HepG2 (cell line): ENCODE measurements around the gene SNRNP35. TPM values are rescaled to one million over a fixed set of nuclear protein-coding genes. Genes with fewer than 3 reads are reported as not detected.

ENCODE experiments used
- ELF4 ChIP-seq: sonication (generic); formaldehyde crosslinking; IDR thresholded peaks from 2 replicates; pipeline ENCODE4 v1.5.0; 2020; ENCODE audit warnings: missing genetic modification reagents, mild to moderate bottlenecking, moderate library complexity, borderline replicate concordance
- FOSL1 ChIP-seq: sonication (generic); formaldehyde crosslinking; IDR thresholded peaks from 2 replicates; pipeline ENCODE4 v1.9.0; 2021; ENCODE audit warnings: missing genetic modification reagents, borderline replicate concordance
- KLF15 ChIP-seq: sonication (generic); formaldehyde crosslinking; IDR thresholded peaks from 2 replicates; pipeline ENCODE4 v1.8.1; 2023; ENCODE audit warnings: borderline replicate concordance, mild to moderate bottlenecking, inconsistent platforms, missing genetic modification reagents, mixed read lengths
- MTA1 ChIP-seq: sonication (generic); formaldehyde crosslinking; IDR thresholded peaks from 2 replicates; pipeline ENCODE4 v1.4.0; 2020; ENCODE audit warnings: missing genetic modification reagents, mild to moderate bottlenecking, borderline replicate concordance
- MTF2 ChIP-seq: sonication (generic); formaldehyde crosslinking; IDR thresholded peaks from 2 replicates; pipeline ENCODE4 v1.5.0; 2020; ENCODE audit warnings: missing genetic modification reagents, borderline replicate concordance
- MYNN ChIP-seq: sonication (generic); formaldehyde crosslinking; IDR thresholded peaks from 2 replicates; pipeline ENCODE4 v1.4.0; 2020; ENCODE audit warnings: mild to moderate bottlenecking, low read depth, missing genetic modification reagents
- NCOA2 ChIP-seq: sonication (generic); formaldehyde crosslinking; IDR thresholded peaks from 2 replicates; pipeline ENCODE4 v1.8.0; 2022; ENCODE audit warnings: inconsistent platforms
- RFX3 ChIP-seq: IDR thresholded peaks from 2 replicates; pipeline ENCODE4 v1.6.1; 2016; ENCODE audit warnings: missing biosample characterization, missing genetic modification reagents
- STAG1 ChIP-seq: sonication (generic); formaldehyde crosslinking; IDR thresholded peaks from 2 replicates; pipeline ENCODE4 v1.4.0; 2020; ENCODE audit warnings: missing genetic modification reagents
- ZFP41 ChIP-seq: sonication (generic); formaldehyde crosslinking; IDR thresholded peaks from 2 replicates; pipeline ENCODE4 v1.4.0; 2020; ENCODE audit warnings: mild to moderate bottlenecking, missing genetic modification reagents, borderline replicate concordance
- ZNF629 ChIP-seq: sonication (generic); formaldehyde crosslinking; conservative IDR thresholded peaks from 2 replicates; pipeline ENCODE4 v1.5.0; 2020; ENCODE audit warnings: missing genetic modification reagents
- ZNF703 ChIP-seq: sonication (generic); formaldehyde crosslinking; IDR thresholded peaks from 2 replicates; pipeline ENCODE4 v1.5.1; 2020; ENCODE audit warnings: missing genetic modification reagents, mild to moderate bottlenecking, moderate library complexity, borderline replicate concordance
- polyA plus RNA-seq, 8 experiments: library from polyadenylated mRNA; depleted of rRNA in 3 of 8; stranded (reverse) in 7 of 8; unstranded in 1 of 8; fragments of >200 nt; fragmentation: Illumina TruSeq in 4 of 8; extraction: Trizol in 4 of 8; gene quantifications; 2 replicates each; pipeline versions ENCODE4 v1.2.1 to v1.2.3, GENCODE V29; 2011 to 2016; ENCODE audit warnings: low read depth in 4 of 8, missing spikeins in 1 of 8, mixed read lengths in 1 of 8; ENCODE audit not compliant: insufficient read depth in 1 of 8
- total RNA-seq, 5 experiments: library from RNA; depleted of rRNA; stranded (reverse); fragments of >200 nt; fragmentation: Illumina TruSeq; extraction: Trizol; gene quantifications; 2 replicates each; pipeline ENCODE4 v1.2.3, GENCODE V29; 2016; ENCODE audit warnings: low read depth in 1 of 5
- TF ChIP-seq, protein P1 (sequence below): sonication (generic); formaldehyde crosslinking; IDR thresholded peaks from 2 replicates; pipeline ENCODE4 v1.4.0; 2020; ENCODE audit warnings: missing genetic modification reagents
- TF ChIP-seq, protein P2 (sequence below): sonication (generic); formaldehyde crosslinking; IDR thresholded peaks from 2 replicates; pipeline ENCODE4 v1.5.1; 2020; ENCODE audit warnings: mild to moderate bottlenecking, missing genetic modification reagents, moderate library complexity

The SNRNP35 gene
- total and polyA plus RNA-seq, 2 of the 13 experiments (the other 11 are each of a cell fraction or from before 2014, with no cell fraction given): 11.3 to 22.6 TPM

GRCh38 chr12:123498126-123498825, 40.3 kb downstream of the SNRNP35 start (continued):
- no peak for TF ChIP-seq ZFP41 (CRISPR knock-in tag)
- no peak for TF ChIP-seq ELF4 (CRISPR knock-in tag)
- TF ChIP-seq RFX3: no peak
- no peak for TF ChIP-seq NCOA2 (CRISPR knock-in tag)
- TF ChIP-seq, protein P1, sequence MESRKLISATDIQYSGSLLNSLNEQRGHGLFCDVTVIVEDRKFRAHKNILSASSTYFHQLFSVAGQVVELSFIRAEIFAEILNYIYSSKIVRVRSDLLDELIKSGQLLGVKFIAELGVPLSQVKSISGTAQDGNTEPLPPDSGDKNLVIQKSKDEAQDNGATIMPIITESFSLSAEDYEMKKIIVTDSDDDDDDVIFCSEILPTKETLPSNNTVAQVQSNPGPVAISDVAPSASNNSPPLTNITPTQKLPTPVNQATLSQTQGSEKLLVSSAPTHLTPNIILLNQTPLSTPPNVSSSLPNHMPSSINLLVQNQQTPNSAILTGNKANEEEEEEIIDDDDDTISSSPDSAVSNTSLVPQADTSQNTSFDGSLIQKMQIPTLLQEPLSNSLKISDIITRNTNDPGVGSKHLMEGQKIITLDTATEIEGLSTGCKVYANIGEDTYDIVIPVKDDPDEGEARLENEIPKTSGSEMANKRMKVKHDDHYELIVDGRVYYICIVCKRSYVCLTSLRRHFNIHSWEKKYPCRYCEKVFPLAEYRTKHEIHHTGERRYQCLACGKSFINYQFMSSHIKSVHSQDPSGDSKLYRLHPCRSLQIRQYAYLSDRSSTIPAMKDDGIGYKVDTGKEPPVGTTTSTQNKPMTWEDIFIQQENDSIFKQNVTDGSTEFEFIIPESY (CRISPR knock-in tag): peak; percentile 32; the same call in 1 of the 2 replicates
- TF ChIP-seq ZNF629: 0 out of 2 replicates have a peak, but pooled peaks have one; percentile 16
- TF ChIP-seq KLF15 (CRISPR knock-in tag): no peak
- no peak for TF ChIP-seq MTF2 (CRISPR knock-in tag)
- TF ChIP-seq ZNF703 (CRISPR knock-in tag): no peak
- TF ChIP-seq, protein P2, sequence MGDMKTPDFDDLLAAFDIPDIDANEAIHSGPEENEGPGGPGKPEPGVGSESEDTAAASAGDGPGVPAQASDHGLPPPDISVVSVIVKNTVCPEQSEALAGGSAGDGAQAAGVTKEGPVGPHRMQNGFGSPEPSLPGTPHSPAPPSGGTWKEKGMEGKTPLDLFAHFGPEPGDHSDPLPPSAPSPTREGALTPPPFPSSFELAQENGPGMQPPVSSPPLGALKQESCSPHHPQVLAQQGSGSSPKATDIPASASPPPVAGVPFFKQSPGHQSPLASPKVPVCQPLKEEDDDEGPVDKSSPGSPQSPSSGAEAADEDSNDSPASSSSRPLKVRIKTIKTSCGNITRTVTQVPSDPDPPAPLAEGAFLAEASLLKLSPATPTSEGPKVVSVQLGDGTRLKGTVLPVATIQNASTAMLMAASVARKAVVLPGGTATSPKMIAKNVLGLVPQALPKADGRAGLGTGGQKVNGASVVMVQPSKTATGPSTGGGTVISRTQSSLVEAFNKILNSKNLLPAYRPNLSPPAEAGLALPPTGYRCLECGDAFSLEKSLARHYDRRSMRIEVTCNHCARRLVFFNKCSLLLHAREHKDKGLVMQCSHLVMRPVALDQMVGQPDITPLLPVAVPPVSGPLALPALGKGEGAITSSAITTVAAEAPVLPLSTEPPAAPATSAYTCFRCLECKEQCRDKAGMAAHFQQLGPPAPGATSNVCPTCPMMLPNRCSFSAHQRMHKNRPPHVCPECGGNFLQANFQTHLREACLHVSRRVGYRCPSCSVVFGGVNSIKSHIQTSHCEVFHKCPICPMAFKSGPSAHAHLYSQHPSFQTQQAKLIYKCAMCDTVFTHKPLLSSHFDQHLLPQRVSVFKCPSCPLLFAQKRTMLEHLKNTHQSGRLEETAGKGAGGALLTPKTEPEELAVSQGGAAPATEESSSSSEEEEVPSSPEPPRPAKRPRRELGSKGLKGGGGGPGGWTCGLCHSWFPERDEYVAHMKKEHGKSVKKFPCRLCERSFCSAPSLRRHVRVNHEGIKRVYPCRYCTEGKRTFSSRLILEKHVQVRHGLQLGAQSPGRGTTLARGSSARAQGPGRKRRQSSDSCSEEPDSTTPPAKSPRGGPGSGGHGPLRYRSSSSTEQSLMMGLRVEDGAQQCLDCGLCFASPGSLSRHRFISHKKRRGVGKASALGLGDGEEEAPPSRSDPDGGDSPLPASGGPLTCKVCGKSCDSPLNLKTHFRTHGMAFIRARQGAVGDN (CRISPR knock-in tag): peak; percentile 73
- TF ChIP-seq MTA1 (CRISPR knock-in tag): peak; percentile 73; the same call in 1 of the 2 replicates
- peak; percentile 61 for TF ChIP-seq STAG1 (CRISPR knock-in tag)
- no peak for TF ChIP-seq FOSL1
- TF ChIP-seq MYNN: no peak
